OCI-LY7 (cell line): ENCODE measurements around the gene SLC44A3.

Experiments
- EZH2phosphoT487 ChIP-seq: fragments of 200-600 bp; sonication (generic); IDR thresholded peaks from 2 replicates; pipeline ENCODE4 v1.6.1; 2018; ENCODE audit warnings: low read depth, borderline replicate concordance, mild to moderate bottlenecking, mixed run types, antibody characterized with exemption, low read length, moderate library complexity, mixed read lengths
- TF ChIP-seq, protein P1 (sequence below): fragments of 200-600 bp; sonication (generic); conservative IDR thresholded peaks from 2 replicates; pipeline ENCODE4 v1.5.1; 2014; ENCODE audit warnings: mild to moderate bottlenecking, antibody characterized with exemption, low read length, moderate library complexity, mixed read lengths

DNA sequence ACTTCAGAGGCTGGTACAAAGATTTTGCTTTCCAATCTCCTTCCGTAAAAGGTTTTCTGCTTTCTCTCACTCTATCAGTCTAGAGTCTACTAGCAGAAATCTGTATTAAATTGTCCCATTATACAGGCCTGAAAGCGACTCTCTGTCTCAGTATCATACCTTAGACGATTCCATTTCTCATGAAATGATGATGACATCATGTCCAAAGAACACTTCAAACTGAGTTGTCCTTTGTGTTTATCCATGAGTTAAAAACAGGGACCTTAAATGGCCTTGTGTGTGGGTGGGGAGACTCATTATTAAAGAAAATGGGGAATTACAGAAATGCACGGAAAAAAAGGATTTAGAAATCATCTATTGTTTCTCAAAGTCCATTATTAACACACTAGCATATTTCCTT, 21.0 kb upstream of the SLC44A3 start:
- TF ChIP-seq, protein P1, sequence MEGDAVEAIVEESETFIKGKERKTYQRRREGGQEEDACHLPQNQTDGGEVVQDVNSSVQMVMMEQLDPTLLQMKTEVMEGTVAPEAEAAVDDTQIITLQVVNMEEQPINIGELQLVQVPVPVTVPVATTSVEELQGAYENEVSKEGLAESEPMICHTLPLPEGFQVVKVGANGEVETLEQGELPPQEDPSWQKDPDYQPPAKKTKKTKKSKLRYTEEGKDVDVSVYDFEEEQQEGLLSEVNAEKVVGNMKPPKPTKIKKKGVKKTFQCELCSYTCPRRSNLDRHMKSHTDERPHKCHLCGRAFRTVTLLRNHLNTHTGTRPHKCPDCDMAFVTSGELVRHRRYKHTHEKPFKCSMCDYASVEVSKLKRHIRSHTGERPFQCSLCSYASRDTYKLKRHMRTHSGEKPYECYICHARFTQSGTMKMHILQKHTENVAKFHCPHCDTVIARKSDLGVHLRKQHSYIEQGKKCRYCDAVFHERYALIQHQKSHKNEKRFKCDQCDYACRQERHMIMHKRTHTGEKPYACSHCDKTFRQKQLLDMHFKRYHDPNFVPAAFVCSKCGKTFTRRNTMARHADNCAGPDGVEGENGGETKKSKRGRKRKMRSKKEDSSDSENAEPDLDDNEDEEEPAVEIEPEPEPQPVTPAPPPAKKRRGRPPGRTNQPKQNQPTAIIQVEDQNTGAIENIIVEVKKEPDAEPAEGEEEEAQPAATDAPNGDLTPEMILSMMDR, result no peak
- no peak for TF ChIP-seq EZH2phosphoT487
